NCI-H748 treated with DMSO at 0.1 percent for 48 hours (cell line): ENCODE measurements around the gene KDM4B.

Experiments used
- DNase-seq: peaks from one replicate; lab custom pipeline; 2025; lab: John Stamatoyannopoulos, UW

Gene KDM4B

DNA sequence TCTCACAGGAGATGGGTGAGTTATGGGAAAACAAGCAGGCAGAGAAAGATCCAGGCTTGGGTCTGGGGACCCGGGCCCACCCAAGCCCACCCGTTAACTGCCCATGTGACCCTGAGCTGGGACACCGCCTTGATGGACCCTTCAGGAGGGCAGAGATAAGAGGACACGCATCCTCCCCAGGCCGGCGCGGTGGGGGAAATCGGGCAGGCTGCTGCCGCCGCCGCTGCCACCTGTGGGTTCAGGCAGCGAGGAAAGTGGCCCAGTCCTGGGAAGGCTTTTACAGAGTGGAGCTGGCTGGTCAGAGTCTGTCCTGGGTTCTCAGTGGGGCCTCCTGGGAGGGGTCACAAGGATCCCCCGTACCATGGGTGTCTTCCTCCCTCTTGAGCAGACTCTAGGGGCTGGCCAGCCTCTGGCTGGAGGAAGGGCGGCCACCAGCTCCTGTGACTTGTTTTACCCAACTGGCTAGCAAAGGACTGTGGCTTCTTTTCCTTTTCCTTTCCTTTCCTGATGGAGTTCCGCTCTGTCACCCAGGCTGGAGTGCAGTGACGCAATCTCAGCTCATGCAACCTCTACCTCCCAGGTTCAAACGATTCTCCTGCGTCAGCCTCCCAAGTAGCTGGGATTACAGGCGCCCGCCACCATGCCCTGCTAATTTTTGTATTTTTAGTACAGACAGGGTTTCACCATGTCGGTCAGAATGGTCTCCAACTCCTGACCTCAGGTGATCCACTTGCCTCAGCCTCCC lies 155.4 kb downstream of the KDM4B start:
- no peak for DNase-seq

GRCh38 chr19:5125376-5125775 lies 156.5 kb downstream of the KDM4B start:
- no peak for DNase-seq

- DNase-seq, result no peak
These were observed 157.0 kb downstream of the KDM4B start for GRCh38 chr19:5125797-5126497.

DNA sequence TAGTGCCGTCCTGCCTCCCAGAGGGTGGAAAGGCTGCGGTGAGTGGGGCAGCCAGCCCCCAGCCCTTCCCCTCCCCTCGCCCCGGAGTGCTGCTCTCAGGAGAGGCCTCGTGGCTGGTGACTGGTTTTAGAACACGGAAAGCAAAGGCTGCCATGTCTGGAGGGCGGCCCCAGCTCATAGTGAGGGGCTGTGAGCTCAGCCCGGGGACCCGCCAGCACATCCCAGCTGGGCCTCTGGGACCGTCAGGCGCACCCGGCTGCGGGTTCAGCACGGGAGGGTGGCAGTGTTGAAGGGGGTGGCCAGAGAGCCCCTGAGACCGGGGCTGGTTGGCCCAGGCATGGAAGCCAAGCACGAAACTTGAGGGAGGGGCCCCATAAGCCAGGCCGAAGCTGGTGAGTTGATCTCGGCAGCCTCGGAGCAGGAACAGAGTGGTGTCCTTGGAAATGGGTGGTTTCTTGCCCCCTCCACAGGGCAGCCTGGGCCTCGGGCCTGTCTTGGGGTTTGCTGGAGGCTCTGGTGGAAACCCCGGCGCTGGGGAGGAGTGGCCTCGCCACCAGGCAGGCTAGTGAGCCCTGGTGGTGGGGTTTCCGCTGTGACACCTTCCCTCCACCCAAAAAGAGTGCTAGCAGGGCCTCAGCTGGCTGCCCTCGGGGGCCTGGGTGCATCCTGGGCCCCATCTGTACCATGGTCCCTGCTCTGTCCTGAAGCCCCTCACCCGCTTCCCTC lies 157.7 kb downstream of the KDM4B start:
- DNase-seq, result no peak

- DNase-seq, result no peak
These were observed 158.8 kb downstream of the KDM4B start for GRCh38 chr19:5127717-5128116.

DNA sequence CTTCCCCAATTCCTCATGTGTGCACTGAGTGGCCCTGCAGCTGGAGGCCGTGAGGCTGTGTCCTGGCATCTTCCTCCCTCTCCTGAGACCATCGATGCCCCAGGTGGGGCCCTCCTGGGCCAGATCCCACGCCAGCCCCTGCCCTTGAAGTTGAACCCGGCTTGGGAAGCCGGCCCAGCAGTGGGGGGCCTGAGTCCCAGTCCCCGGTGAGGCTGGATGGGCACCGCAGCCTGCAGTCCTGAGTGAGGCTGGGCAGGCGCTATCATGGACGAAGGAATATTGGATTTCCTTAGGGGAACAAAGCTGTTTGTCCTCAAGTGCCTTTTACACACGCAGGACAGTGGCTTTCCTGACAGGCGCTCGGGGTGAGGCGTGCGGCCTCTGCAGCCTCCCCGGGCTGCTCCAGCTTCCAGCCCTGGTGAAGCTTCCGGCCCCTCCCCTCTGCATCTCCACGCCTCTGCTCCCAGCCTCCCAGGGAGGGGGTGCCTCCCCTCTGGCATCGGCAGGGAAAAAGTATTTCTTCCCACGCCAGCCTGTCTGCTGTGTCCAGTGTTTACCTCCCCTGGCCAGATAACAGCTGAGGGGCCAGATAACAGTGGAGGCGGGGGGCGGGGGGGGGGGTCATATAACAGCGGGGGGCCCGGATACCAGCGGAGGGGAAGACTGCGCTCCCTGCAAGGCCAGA lies 159.5 kb downstream of the KDM4B start:
- no peak for DNase-seq

DNA sequence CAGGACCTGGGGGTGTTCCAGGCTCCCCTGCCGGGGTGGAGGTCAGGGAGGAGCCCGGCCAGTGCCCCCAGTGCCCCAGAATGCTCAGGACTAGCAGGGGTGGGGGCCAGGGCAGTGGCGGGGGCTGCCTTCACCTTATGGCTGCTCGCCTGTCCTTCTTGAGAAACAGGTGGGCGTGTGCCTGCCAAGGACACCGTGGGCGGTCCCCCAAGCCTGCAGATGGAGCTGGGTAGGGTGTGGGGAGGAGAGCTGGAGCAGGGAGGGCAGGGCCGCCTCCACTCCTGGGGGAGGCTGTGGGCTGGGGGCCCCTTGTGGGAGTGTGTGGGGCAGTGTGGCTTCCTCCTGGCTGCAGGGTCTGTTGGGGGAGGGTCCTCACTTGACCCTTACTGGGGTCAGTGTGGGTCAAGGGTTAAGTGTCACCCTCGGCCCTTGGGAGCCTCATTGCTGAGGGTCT lies 160.1 kb downstream of the KDM4B start:
- DNase-seq, result no peak

DNA sequence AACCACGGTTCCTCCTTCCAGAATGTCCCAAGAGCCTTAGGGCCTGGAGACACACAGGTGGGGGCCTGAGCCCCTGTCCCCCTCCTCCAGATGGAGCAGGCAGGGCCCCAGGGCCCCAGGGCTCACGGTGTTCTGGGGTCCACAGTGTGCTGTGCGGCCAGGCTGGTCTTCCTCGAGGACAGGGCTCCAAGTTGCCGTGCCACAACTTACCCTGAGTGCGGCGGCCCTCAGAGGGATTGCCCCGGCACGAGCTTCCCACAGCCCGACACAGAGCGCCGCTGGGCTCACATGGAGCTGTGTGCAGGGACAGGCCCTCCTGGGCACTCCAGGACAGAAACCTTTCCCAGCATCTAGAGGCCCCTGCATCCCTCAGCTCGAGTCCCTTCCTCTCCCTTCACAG lies 160.8 kb downstream of the KDM4B start:
- no peak for DNase-seq

DNA sequence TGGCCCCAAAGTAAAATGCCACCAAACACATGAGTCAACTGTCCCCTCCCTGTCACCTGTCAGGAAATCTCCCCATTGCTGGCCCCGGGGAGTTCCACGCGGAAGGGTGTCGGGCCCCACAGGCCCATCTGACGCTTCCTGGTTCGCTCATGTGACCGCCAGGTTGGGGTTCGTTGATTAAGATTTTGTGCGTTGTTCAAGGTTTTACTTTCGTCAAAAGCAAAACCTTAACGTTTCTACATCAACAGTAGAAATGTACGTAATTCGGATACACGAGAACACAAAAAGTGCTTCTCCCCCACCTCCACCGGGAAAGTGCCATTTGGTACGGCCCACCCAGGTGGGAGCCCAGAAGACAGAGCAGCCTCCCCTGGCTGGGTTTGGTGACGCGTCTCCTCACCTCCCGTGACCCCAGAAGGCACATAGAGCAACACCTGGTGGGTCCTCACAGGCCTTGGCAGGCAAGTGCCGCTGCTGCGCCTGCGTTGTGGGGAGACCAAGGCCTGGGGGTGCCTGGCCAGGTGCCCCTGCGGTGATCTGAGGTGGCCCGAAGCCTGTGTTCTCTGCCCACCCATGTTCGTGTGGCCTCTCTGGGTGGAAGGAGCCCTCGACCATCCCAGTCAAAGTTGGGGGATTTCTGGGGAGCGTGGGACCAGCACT lies 161.6 kb downstream of the KDM4B start:
- DNase-seq, result no peak

GRCh38 chr19:5131031-5131505 lies 162.2 kb downstream of the KDM4B start:
- DNase-seq, result no peak

- DNase-seq, result no peak
These were observed 162.7 kb downstream of the KDM4B start for GRCh38 chr19:5131506-5132205.

GRCh38 chr19:5132206-5132560 lies 163.3 kb downstream of the KDM4B start:
- no peak for DNase-seq

DNA sequence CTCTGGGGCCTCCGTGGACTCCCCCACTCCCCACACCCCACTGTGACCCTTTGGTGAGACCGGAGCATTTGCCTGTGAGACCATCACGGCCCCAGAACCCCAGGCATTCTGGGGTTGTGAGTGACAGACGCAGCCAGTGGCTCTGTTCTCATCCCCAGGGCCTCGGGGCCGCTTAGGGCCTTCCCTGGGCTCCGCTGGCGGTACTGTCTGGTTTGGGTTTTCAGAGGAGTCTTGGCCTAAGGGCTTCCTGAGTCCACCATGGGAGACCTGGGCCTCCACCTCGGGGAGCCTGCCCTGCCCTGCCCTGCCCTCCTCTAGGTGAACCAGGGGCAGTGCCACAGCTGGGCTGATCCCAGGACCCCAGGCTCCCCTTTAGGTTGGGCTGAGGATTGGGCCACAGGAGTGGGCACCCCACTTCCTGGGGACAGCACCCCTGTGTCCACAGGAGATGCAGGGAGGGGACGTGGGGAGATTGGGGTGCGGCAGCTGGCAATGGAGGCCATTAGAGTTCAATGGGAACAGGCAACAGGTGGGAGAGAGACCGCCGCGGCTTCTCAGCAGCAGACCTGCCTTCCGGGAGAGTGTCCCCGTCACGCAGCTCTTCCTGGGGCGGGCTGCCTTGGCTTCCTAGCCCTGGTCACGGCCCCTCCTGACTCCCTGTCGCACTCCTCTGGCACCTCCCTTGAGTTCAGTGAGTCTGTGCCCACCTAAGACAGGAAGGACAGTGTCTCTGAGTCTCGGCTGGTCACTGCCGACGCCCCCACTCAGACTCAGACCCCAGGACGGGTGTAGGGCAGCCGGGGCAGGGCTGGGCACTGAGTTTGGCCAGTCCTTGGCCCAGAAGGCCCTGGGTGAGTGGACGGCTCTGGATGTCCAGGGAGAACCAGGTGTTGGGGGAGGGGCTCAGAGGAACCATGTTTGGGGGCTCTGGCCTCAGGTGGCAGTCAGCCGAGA lies 164.1 kb downstream of the KDM4B start:
- no peak for DNase-seq

- no peak for DNase-seq
These were observed 165.2 kb downstream of the KDM4B start for GRCh38 chr19:5133986-5134595.

DNA sequence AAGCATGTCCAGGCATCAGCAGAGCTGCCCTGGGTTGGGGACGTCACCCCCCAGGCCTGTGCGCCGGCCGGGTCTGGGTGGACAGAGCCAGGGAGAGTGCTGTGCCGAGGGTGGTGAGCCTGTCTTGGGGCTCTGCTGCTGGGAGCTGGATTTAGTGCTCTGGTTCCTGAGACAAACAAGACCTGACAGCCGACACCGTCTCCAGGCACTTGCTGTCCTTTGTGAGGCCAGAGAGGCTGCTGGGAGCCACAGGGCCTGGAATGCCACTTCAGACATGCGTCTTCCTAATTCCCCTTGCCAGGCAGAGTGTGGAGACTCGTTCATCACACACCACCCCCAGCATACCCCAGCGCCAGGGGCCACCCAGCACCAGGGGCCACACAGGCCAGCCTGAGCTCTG lies 165.8 kb downstream of the KDM4B start:
- DNase-seq, result no peak

GRCh38 chr19:5136073-5136855 lies 167.4 kb downstream of the KDM4B start:
- no peak for DNase-seq

DNA sequence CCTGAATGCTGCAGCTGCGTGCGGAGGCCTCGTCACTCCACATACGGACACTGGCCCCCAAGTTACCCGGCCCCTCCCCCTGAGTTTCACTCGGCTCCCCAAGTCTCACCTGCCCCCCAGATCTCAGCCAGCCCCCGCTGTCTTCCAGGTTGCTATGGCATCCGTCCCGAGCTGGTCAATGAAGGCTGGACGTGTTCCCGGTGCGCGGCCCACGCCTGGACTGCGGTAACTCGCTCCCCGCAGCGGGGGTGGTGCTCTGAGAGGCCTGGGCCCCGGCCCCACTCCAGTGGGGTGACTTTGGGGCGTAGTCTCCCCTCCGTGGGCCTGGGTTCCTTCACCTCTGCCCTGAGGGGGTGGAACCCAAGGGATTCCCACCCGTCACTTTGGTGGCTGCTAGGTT lies 168.2 kb downstream of the KDM4B start:
- no peak for DNase-seq

- DNase-seq, result no peak
These were observed 168.7 kb downstream of the KDM4B start for GRCh38 chr19:5137571-5138124.
